Endothelial cell of umbilical vein (primary cell): ENCODE results near the gene GALNT11. TPM values are rescaled to one million over a fixed set of nuclear protein-coding genes. Genes with fewer than 3 reads are reported as not detected.
"Not testable (repeated sequence)": the region's sequence is repeated elsewhere in the genome, so short reads cannot be mapped to it uniquely, and the experiment has no call there.

Source experiments
- BruUV-seq: library from RNA; stranded (reverse); fragments of 400-500 nt; replicated peaks from 2 replicates; lab custom pipeline; 2021; lab: Mats Ljungman, UMichigan
- CTCF ChIA-PET: fragments of 300-600, 350-600 bp; sonication (Branson Sonifier 250); formaldehyde crosslinking; loops from one replicate; lab custom pipeline; 2021; ENCODE audit warnings: antibody characterized with exemption, inconsistent platforms; lab: Charles Lee
- POLR2A ChIA-PET: fragments of 300-600, 350-600 bp; sonication (Branson Sonifier 250); formaldehyde crosslinking; loops from one replicate; lab custom pipeline; 2021; ENCODE audit warnings: antibody characterized with exemption, inconsistent platforms; lab: Charles Lee
- DNase-seq: peaks from one replicate; pipeline ENCODE4 v3.0.0-alpha.2; 2011; ENCODE audit warnings: low read depth, low spot score
- FAIRE-seq: peaks from 2 replicates; lab custom pipeline; 2011; peaks lifted over from hg19 to GRCh38; lab: Jason Lieb, UNC
- H2AFZ ChIP-seq: 2 replicates; pipeline ENCODE4 v1.6.0; 2012; ENCODE audit warnings: low read depth, low read length, control low read depth, inconsistent platforms
- H3K27ac ChIP-seq: 2 replicates; pipeline ENCODE4 v1.5.1; 2011; ENCODE audit warnings: low read depth, mild to moderate bottlenecking, control low read depth, low read length, moderate library complexity; ENCODE audit not compliant: insufficient read depth
- H3K27me3 ChIP-seq, 2 experiments: 2 replicates each; pipeline versions ENCODE4 v1.6.0 to v1.6.1; 2011; ENCODE audit warnings: low read length in 2 of 2, mixed read lengths in 1 of 2; ENCODE audit not compliant: control insufficient read depth in 2 of 2, insufficient read depth in 2 of 2
- H3K36me3 ChIP-seq, 2 experiments: 2 replicates in 1 of 2; 3 replicates in 1 of 2; pipeline ENCODE4 v1.5.1; 2011; ENCODE audit warnings: low read length in 2 of 2, mild to moderate bottlenecking in 1 of 2, moderate library complexity in 1 of 2; ENCODE audit not compliant: control insufficient read depth in 2 of 2, insufficient read depth in 2 of 2; ENCODE audit errors: extremely low read depth in 1 of 2
- H3K4me1 ChIP-seq: 3 replicates; pipeline ENCODE4 v1.5.1; 2011; ENCODE audit warnings: mild to moderate bottlenecking, low read length; ENCODE audit not compliant: control insufficient read depth, insufficient read depth; ENCODE audit errors: extremely low read depth
- H3K4me2 ChIP-seq: 2 replicates; pipeline ENCODE4 v1.6.1; 2011; ENCODE audit warnings: low read length, control low read depth, mixed read lengths; ENCODE audit not compliant: insufficient read depth
- H3K4me3 ChIP-seq, 3 experiments: fragments of 200-600 bp in 1 of 3; sonication (generic), shearing (Covaris generic) in 1 of 3; replicated peaks in 1 of 3; 2 replicates each; pipeline ENCODE4 v1.5.1; 2011 to 2016; ENCODE audit warnings: control low read depth in 3 of 3, low read length in 3 of 3, mild to moderate bottlenecking in 2 of 3, inconsistent platforms in 1 of 3, low read depth in 1 of 3, moderate library complexity in 1 of 3; ENCODE audit not compliant: insufficient read depth in 1 of 3
- H3K79me2 ChIP-seq: 2 replicates; pipeline ENCODE4 v1.6.0; 2012; ENCODE audit warnings: low read length, inconsistent platforms; ENCODE audit not compliant: control insufficient read depth, insufficient read depth
- H3K9ac ChIP-seq: replicated peaks from 2 replicates; pipeline ENCODE3; 2011; ENCODE audit warnings: low read length, control low read depth; ENCODE audit not compliant: insufficient read depth; ENCODE audit errors: extremely low read depth
- H3K9me1 ChIP-seq: replicated peaks from 3 replicates; pipeline ENCODE4 v1.6.0; 2011; ENCODE audit warnings: mild to moderate bottlenecking, low read length; ENCODE audit not compliant: control insufficient read depth, insufficient read depth; ENCODE audit errors: extremely low read depth
- H3K9me3 ChIP-seq: replicated peaks from 2 replicates; pipeline ENCODE4 v1.5.1; 2012; ENCODE audit warnings: low read length, inconsistent platforms; ENCODE audit not compliant: control insufficient read depth, insufficient read depth
- H4K20me1 ChIP-seq: replicated peaks from 2 replicates; pipeline ENCODE3; 2011; ENCODE audit warnings: mild to moderate bottlenecking, low read length; ENCODE audit not compliant: control insufficient read depth, insufficient read depth; ENCODE audit errors: extremely low read depth
- dilution Hi-C: fragments of 300-500 bp; cut with MboI; formaldehyde crosslinking; loops from one replicate; pipeline ENCODE4 v1.15.0; 2019; ENCODE audit warnings: low sequenced_read_pairs; ENCODE audit not compliant: extremely low pct_ligation_motif_present
- intact Hi-C: fragments of 100-400 bp; cut with micrococcal nuclease; formaldehyde crosslinking; loops from one replicate; pipeline ENCODE4 v1.10.0; 2022
- polyA plus RNA-seq, 4 experiments: library from polyadenylated mRNA; depleted of rRNA in 3 of 4; stranded (reverse) in 3 of 4; unstranded in 1 of 4; fragments of >200 nt; gene quantifications; 2 replicates each; pipeline versions ENCODE4 v1.2.1 to v1.2.3, GENCODE V29; 2011 to 2012; ENCODE audit warnings: missing spikeins in 1 of 4
- total RNA-seq: library from RNA; stranded (reverse); gene quantifications from 2 replicates; pipeline ENCODE4 v1.2.3, GENCODE V29; 2021

Gene GALNT11
- total and polyA plus RNA-seq, 2 donors (not counting 3 experiments of a cell fraction or from before 2014, with no cell fraction given), result 27.7 to 36.5 TPM

GRCh38 chr7:152063821-152064220 is 38.3 kb downstream of the GALNT11 start:
- H3K79me2 ChIP-seq, BruUV-seq, H4K20me1 ChIP-seq, H3K9me3 ChIP-seq, H3K9me1 ChIP-seq, H3K4me3 ChIP-seq, H3K36me3 ChIP-seq, H3K27me3 ChIP-seq, DNase-seq, H3K4me2 ChIP-seq, H2AFZ ChIP-seq, H3K4me1 ChIP-seq, intact Hi-C loops, H3K9ac ChIP-seq, H3K27ac ChIP-seq, POLR2A ChIA-PET, dilution Hi-C loops, FAIRE-seq: not testable (repeated sequence)
- CTCF ChIA-PET, result interaction anchor here (1.5 kb wide), 1 partner anchor 15 kb away, joined by 3 read pairs; no protein-coding TSS in a partner anchor

GRCh38 chr7:152065800-152066344 is 40.4 kb downstream of the GALNT11 start:
- DNase-seq, dilution Hi-C loops, H3K4me2 ChIP-seq, H3K9me1 ChIP-seq, POLR2A ChIA-PET, H3K9me3 ChIP-seq, H4K20me1 ChIP-seq, H3K9ac ChIP-seq, intact Hi-C loops, H3K27ac ChIP-seq, H3K36me3 ChIP-seq, H3K4me3 ChIP-seq, H3K4me1 ChIP-seq, H2AFZ ChIP-seq, H3K79me2 ChIP-seq, BruUV-seq, FAIRE-seq, H3K27me3 ChIP-seq: not testable (repeated sequence)
- CTCF ChIA-PET, result interaction anchor here (1.6 kb wide), 1 partner anchor 11 kb away, joined by 4 read pairs; no protein-coding TSS in a partner anchor
